GM12878 (cell line): Measurements from ENCODE around the gene SYN1. TPM values are rescaled to one million over a fixed set of nuclear protein-coding genes. Genes with fewer than 3 reads are reported as not detected.

Source experiments
- ATAC-seq: fragments of 200-7000 bp; cut with Tn5 transposase; 3 replicates; pipeline ENCODE4 v1.9.1; 2020; ENCODE audit warnings: mild to moderate bottlenecking, moderate library complexity
- BruUV-seq: library from RNA; stranded (reverse); fragments of 400-500 nt; replicated peaks from 2 replicates; lab custom pipeline; 2021; lab: Mats Ljungman, UMichigan
- CTCF ChIA-PET: fragments of 300-600 bp; sonication (Branson Sonifier 250); formaldehyde crosslinking; extraction: SDS; loops from one replicate; lab custom pipeline; 2021; ENCODE audit warnings: inconsistent platforms; lab: Yijun Ruan, JAX
- POLR2A ChIA-PET: fragments of 350-600 bp; formaldehyde crosslinking; extraction: SDS; loops from one replicate; lab custom pipeline; 2021; ENCODE audit warnings: inconsistent platforms; lab: Charles Lee
- RAD21 ChIA-PET: fragments of 300-600 bp; sonication (Branson Sonifier 250); formaldehyde crosslinking; loops from one replicate; lab custom pipeline; 2023; ENCODE audit warnings: antibody characterized with exemption; ENCODE audit not compliant: unreplicated experiment; lab: Charles Lee
- SMC1A ChIA-PET: fragments of 300-600 bp; sonication (Branson Sonifier 250); formaldehyde crosslinking; loops from one replicate; lab custom pipeline; 2023; ENCODE audit not compliant: unreplicated experiment, uncharacterized antibody; lab: Charles Lee
- DNase-seq: peaks from one replicate; pipeline ENCODE4 v3.0.0-alpha.2; 2011; ENCODE audit warnings: low read depth, low spot score
- FAIRE-seq: peaks from 3 replicates; lab custom pipeline; 2011; peaks lifted over from hg19 to GRCh38; lab: Jason Lieb, UNC
- H2AFZ ChIP-seq: 2 replicates; pipeline ENCODE4 v1.6.0; 2011; ENCODE audit warnings: low read depth, low read length, control low read depth; ENCODE audit not compliant: control insufficient read depth
- H3K27ac ChIP-seq: 2 replicates; pipeline ENCODE4 v1.5.1; 2011; ENCODE audit warnings: control low read depth; ENCODE audit not compliant: control insufficient read depth, insufficient read depth
- H3K27me3 ChIP-seq, 2 experiments: replicated peaks in 1 of 2; 2 replicates each; pipeline versions ENCODE4 v1.6.0 to v1.6.1; 2011; ENCODE audit warnings: low read length in 1 of 2; ENCODE audit not compliant: control insufficient read depth in 2 of 2, insufficient read depth in 2 of 2
- H3K36me3 ChIP-seq, 2 experiments: 2 replicates each; pipeline ENCODE4 v1.5.1; 2011; ENCODE audit warnings: low read length in 1 of 2; ENCODE audit not compliant: control insufficient read depth in 2 of 2, insufficient read depth in 2 of 2
- H3K4me1 ChIP-seq: 2 replicates; pipeline ENCODE4 v1.6.1; 2011; ENCODE audit warnings: mild to moderate bottlenecking, low read length, moderate library complexity, mixed read lengths; ENCODE audit not compliant: control insufficient read depth, insufficient read depth
- H3K4me2 ChIP-seq: 2 replicates; pipeline ENCODE4 v1.6.0; 2011; ENCODE audit warnings: control low read depth; ENCODE audit not compliant: control insufficient read depth, insufficient read depth
- H3K4me3 ChIP-seq: fragments of 200-600 bp; sonication (generic); 2 replicates; pipeline ENCODE4 v1.5.1; 2016
- H3K79me2 ChIP-seq: 2 replicates; pipeline ENCODE4 v1.6.0; 2011; ENCODE audit warnings: low read length; ENCODE audit not compliant: control insufficient read depth, insufficient read depth
- H3K9ac ChIP-seq: 2 replicates; pipeline ENCODE4 v1.8.0; 2011; ENCODE audit warnings: low read length, control low read depth, mixed read lengths; ENCODE audit not compliant: control insufficient read depth, insufficient read depth
- H3K9me3 ChIP-seq: replicated peaks from 3 replicates; pipeline ENCODE4 v1.5.1; 2011; ENCODE audit warnings: mild to moderate bottlenecking, low read length; ENCODE audit not compliant: control insufficient read depth, insufficient read depth
- H4K20me1 ChIP-seq: 2 replicates; pipeline ENCODE4 v1.6.0; 2011; ENCODE audit not compliant: control insufficient read depth, insufficient read depth
- CBX5 ChIP-seq: sonication (generic); IDR thresholded peaks from 2 replicates; pipeline ENCODE4 v1.6.1; 2016; ENCODE audit warnings: low read depth, moderate library complexity, mild to moderate bottlenecking, inconsistent platforms
- CHD2 ChIP-seq: IDR thresholded peaks from 2 replicates; pipeline ENCODE4 v1.6.1; 2011; ENCODE audit warnings: low read depth, low read length, improper control_type of control experiment, borderline replicate concordance
- E2F8 ChIP-seq: fragments of 450-650 bp; IDR thresholded peaks from 2 replicates; pipeline ENCODE4 v1.6.1; 2018; ENCODE audit warnings: mild to moderate bottlenecking, low read depth, moderate library complexity; ENCODE audit not compliant: partially characterized antibody
- ELK1 ChIP-seq: IDR thresholded peaks from 2 replicates; pipeline ENCODE4 v1.6.1; 2012; ENCODE audit warnings: low read depth, low read length, improper control_type of control experiment
- FOS ChIP-seq: IDR thresholded peaks from 3 replicates; pipeline ENCODE4 v1.6.1; 2011; ENCODE audit warnings: borderline replicate concordance; ENCODE audit not compliant: insufficient read length; ENCODE audit errors: extremely low read depth
- GATAD2B ChIP-seq: fragments of 450-650 bp; conservative IDR thresholded peaks from 2 replicates; pipeline ENCODE4 v1.6.1; 2017; ENCODE audit warnings: low read depth, mild to moderate bottlenecking, moderate library complexity
- JUND ChIP-seq: IDR thresholded peaks from 2 replicates; pipeline ENCODE4 v1.6.1; 2012; ENCODE audit warnings: low read depth, mild to moderate bottlenecking, low read length, improper control_type of control experiment, moderate library complexity
- MAX ChIP-seq: IDR thresholded peaks from 2 replicates; pipeline ENCODE4 v1.6.1; 2012; ENCODE audit warnings: low read depth, low read length, improper control_type of control experiment
- MTA3 ChIP-seq: IDR thresholded peaks from 2 replicates; pipeline ENCODE4 v1.6.1; 2012; ENCODE audit warnings: low read length, inconsistent platforms, borderline replicate concordance
- NBN ChIP-seq: fragments of 450-650 bp; IDR thresholded peaks from 2 replicates; pipeline ENCODE4 v1.6.1; 2016
- SMAD1 ChIP-seq: fragments of 450-650 bp; IDR thresholded peaks from 2 replicates; pipeline ENCODE4 v1.6.1; 2018; ENCODE audit warnings: mild to moderate bottlenecking, low read depth; ENCODE audit not compliant: partially characterized antibody
- SMAD5 ChIP-seq: IDR thresholded peaks from 2 replicates; pipeline ENCODE4 v1.6.1; 2016; ENCODE audit warnings: antibody characterized with exemption, low read depth
- STAT1 ChIP-seq: fragments of 450-650 bp; conservative IDR thresholded peaks from 2 replicates; pipeline ENCODE4 v1.6.1; 2014; ENCODE audit warnings: antibody characterized with exemption, mild to moderate bottlenecking
- TARDBP ChIP-seq: IDR thresholded peaks from 2 replicates; pipeline ENCODE4 v1.6.1; 2016; ENCODE audit warnings: borderline replicate concordance
- ZBTB4 ChIP-seq: fragments of 450-650 bp; formaldehyde crosslinking; IDR thresholded peaks from 2 replicates; pipeline ENCODE4 v1.4.0; 2022; ENCODE audit warnings: mild to moderate bottlenecking, moderate library complexity
- ZNF384 ChIP-seq: IDR thresholded peaks from 2 replicates; pipeline ENCODE4 v1.6.1; 2012; ENCODE audit warnings: low read depth, mild to moderate bottlenecking, low read length, improper control_type of control experiment, borderline replicate concordance
- ZZZ3 ChIP-seq: IDR thresholded peaks from 2 replicates; pipeline ENCODE4 v1.6.1; 2011; ENCODE audit warnings: low read depth; ENCODE audit not compliant: control insufficient read depth, insufficient read length
- WGBS: methylation state at CpG from one replicate; pipeline ENCODE4 v1.1.6; 2016; ENCODE audit warnings: low lambda C conversion rate; ENCODE audit not compliant: insufficient replicate concordance, insufficient coverage; ENCODE audit errors: missing lambda C conversion rate; 5-methylcytosine and 5-hydroxymethylcytosine counted together
- in situ Hi-C: fragments of 300-500 bp; cut with MboI; formaldehyde crosslinking; loops from 9 replicates; pipeline ENCODE4 v1.14.3; 2018; ENCODE audit warnings: mixed read lengths
- intact Hi-C: fragments of 100-400 bp; cut with micrococcal nuclease; formaldehyde crosslinking; loops from one replicate; pipeline ENCODE4 v1.14.2; 2022; ENCODE audit not compliant: unreplicated experiment
- polyA plus RNA-seq, 11 experiments: library from polyadenylated mRNA; depleted of rRNA in 4 of 11; unstranded in 6 of 11; stranded (reverse) in 5 of 11; fragments of >200 nt; fragmentation: Nextera tagmentation in 4 of 11; fragmentation: Illumina TruSeq in 1 of 11; extraction: Ambion mirVana in 4 of 11; extraction: Trizol in 1 of 11; gene quantifications; 1 replicate in 1 of 11; 2 replicates in 10 of 11; pipeline versions ENCODE4 v1.2.1 to v1.2.3, GENCODE V29; 2011 to 2016; ENCODE audit warnings: inconsistent platforms in 2 of 11, missing spikeins in 2 of 11, low read depth in 1 of 11
- total RNA-seq, 4 experiments: library from RNA; depleted of rRNA in 3 of 4; stranded (reverse); fragments of >200 nt in 3 of 4; fragmentation: Illumina TruSeq in 1 of 4; extraction: Trizol in 1 of 4; gene quantifications; 2 replicates each; pipeline versions ENCODE4 v1.2.1 to v1.2.3, GENCODE V29; 2013 to 2021

The SYN1 gene
- total and polyA plus RNA-seq, 10 of the 15 experiments (the other 5 are each of a cell fraction or from before 2014, with no cell fraction given): 0.09 to 0.57 (median 0.16) TPM; not detected in 3

DNA sequence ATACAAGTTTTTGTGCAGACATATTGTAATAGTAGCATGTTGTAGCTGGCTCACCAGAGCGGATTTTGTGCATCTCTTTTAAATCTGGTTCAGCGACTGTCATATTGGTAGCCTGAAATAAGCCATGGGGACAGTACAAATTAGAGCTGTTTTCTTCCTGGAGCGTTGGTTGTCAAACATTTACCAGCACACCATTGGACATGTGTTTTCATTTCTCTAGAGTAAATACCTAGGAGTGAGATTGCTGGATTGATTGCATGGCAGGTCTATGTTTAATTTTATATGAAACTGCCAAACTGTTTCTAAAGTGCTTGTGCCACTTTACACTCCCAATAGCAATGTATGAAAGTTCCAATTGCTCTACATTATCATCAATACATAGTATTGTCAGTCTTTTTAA, 61.2 kb downstream of the SYN1 start:
- CTCF ChIA-PET: interaction anchor here (1.4 kb wide), 1 partner anchor 10 kb away, joined by 3 read pairs; no protein-coding TSS in a partner anchor
- SMC1A ChIA-PET: no interaction called here
- POLR2A ChIA-PET: no interaction called here
- no peak for TF ChIP-seq MAX
- no peak for TF ChIP-seq ELK1
- no peak for TF ChIP-seq ZZZ3
- no peak for TF ChIP-seq SMAD5
- TF ChIP-seq JUND: no peak
- TF ChIP-seq ZBTB4 (CRISPR knock-in tag): no peak
- TF ChIP-seq MTA3: no peak
- TF ChIP-seq GATAD2B: no peak
- no peak for TF ChIP-seq ZNF384
- TF ChIP-seq CHD2: no peak
- no peak for TF ChIP-seq SMAD1
- no peak for TF ChIP-seq E2F8
- TF ChIP-seq CBX5: no peak
- no peak for TF ChIP-seq TARDBP
- TF ChIP-seq FOS: no peak
- TF ChIP-seq STAT1: no peak
- no peak for TF ChIP-seq NBN

More for the DNA sequence above, 61.2 kb downstream of the SYN1 start:
- no peak for DNase-seq
- no peak overlapping the region for H2AFZ ChIP-seq
- no peak for FAIRE-seq
- H3K27ac ChIP-seq: no peak overlapping the region
- no peaks in the 10 kb centered on the region for H3K4me1 ChIP-seq
- H3K79me2 ChIP-seq: peaks cover 18% of the 10 kb centered on the region
- no TSS peak for BruUV-seq
- no peaks in the 10 kb centered on the region for H3K27me3 ChIP-seq
- in situ Hi-C loops (no loop called here), intact Hi-C loops (no loop called here)
- no peak overlapping the region for H3K4me3 ChIP-seq
- no peak for ATAC-seq
- no peaks in the 10 kb centered on the region for H3K9me3 ChIP-seq
- H3K36me3 ChIP-seq: peaks cover 0 to 4% of the 10 kb centered on the region in 2 experiments; a peak in 1 of 4 replicates
- H3K4me2 ChIP-seq: no peak overlapping the region
- no peak overlapping the region for H3K9ac ChIP-seq
- H4K20me1 ChIP-seq: no peaks in the 10 kb centered on the region
- 71% methylated on average over 3 of the region's 3 CpGs for WGBS
- RAD21 ChIA-PET: no interaction called here
